GM18867 (cell line): ENCODE results near the gene RTN4R.

ENCODE experiments used
- ATAC-seq: cut with Tn5 transposase; IDR thresholded peaks from one replicate; pipeline ENCODE4 v1.9.1; 2021; ENCODE audit warnings: mild to moderate bottlenecking, moderate library complexity; ENCODE audit not compliant: unreplicated experiment

Gene RTN4R

GRCh38 chr22:20243537-20244249 is 24.4 kb downstream of the RTN4R start:
- ATAC-seq = no peak

GRCh38 chr22:20243176-20243536 is 25.0 kb downstream of the RTN4R start:
- no peak for ATAC-seq

GRCh38 chr22:20242393-20243175 is 25.5 kb downstream of the RTN4R start:
- ATAC-seq = no peak

- no peak for ATAC-seq
Measured at GRCh38 chr22:20241579-20242392, 26.3 kb downstream of the RTN4R start.

GRCh38 chr22:20240900-20241299 is 27.2 kb downstream of the RTN4R start:
- ATAC-seq = no peak

- ATAC-seq = no peak
Measured at GRCh38 chr22:20240447-20240764, 27.7 kb downstream of the RTN4R start.

GRCh38 chr22:20239676-20240446 is 28.3 kb downstream of the RTN4R start:
- no peak for ATAC-seq

- ATAC-seq = no peak
Measured at GRCh38 chr22:20238901-20239675, 29.0 kb downstream of the RTN4R start.

GRCh38 chr22:20238536-20238900 is 29.6 kb downstream of the RTN4R start:
- peak; percentile 51 for ATAC-seq

GRCh38 chr22:20237480-20238440 is 30.4 kb downstream of the RTN4R start:
- no peak for ATAC-seq

- no peak for ATAC-seq
Measured at GRCh38 chr22:20236052-20236717, 31.9 kb downstream of the RTN4R start.

- ATAC-seq = no peak
Measured at GRCh38 chr22:20235389-20235991, 32.6 kb downstream of the RTN4R start.

GRCh38 chr22:20234760-20235388 is 33.2 kb downstream of the RTN4R start:
- no peak for ATAC-seq

GRCh38 chr22:20234314-20234682 is 33.8 kb downstream of the RTN4R start:
- ATAC-seq = no peak

GRCh38 chr22:20233351-20234313 is 34.5 kb downstream of the RTN4R start:
- no peak for ATAC-seq

- ATAC-seq = no peak
Measured at GRCh38 chr22:20232781-20233180, 35.3 kb downstream of the RTN4R start.

GRCh38 chr22:20232237-20232598 is 35.9 kb downstream of the RTN4R start:
- ATAC-seq = no peak
